ENCODE measurements around the gene MYL3.

- no peak for TF ChIP-seq CTCF (IDR thresholded peaks at IDR 0.05; ENCODE audit: low read length)
- TF ChIP-seq EZH2 (optimal IDR thresholded peaks at IDR 0.05; ENCODE audit: low read depth, low read length): no peak
Observed at GRCh38 chr3:46820852-46821251, 42.4 kb downstream of the MYL3 start.
